GM12878 (cell line): Measurements from ENCODE around the gene PTPN20. TPM values are rescaled to one million over a fixed set of nuclear protein-coding genes. Genes with fewer than 3 reads are reported as not detected.

Experiments
- ATAC-seq: fragments of 200-7000 bp; cut with Tn5 transposase; 3 replicates; pipeline ENCODE4 v1.9.1; 2020; ENCODE audit warnings: mild to moderate bottlenecking, moderate library complexity
- BruUV-seq: library from RNA; stranded (reverse); fragments of 400-500 nt; replicated peaks from 2 replicates; lab custom pipeline; 2021; lab: Mats Ljungman, UMichigan
- CTCF ChIA-PET: fragments of 300-600 bp; sonication (Branson Sonifier 250); formaldehyde crosslinking; extraction: SDS; loops from one replicate; lab custom pipeline; 2021; ENCODE audit warnings: inconsistent platforms; lab: Yijun Ruan, JAX
- POLR2A ChIA-PET: fragments of 350-600 bp; formaldehyde crosslinking; extraction: SDS; loops from one replicate; lab custom pipeline; 2021; ENCODE audit warnings: inconsistent platforms; lab: Charles Lee
- RAD21 ChIA-PET: fragments of 300-600 bp; sonication (Branson Sonifier 250); formaldehyde crosslinking; loops from one replicate; lab custom pipeline; 2023; ENCODE audit warnings: antibody characterized with exemption; ENCODE audit not compliant: unreplicated experiment; lab: Charles Lee
- SMC1A ChIA-PET: fragments of 300-600 bp; sonication (Branson Sonifier 250); formaldehyde crosslinking; loops from one replicate; lab custom pipeline; 2023; ENCODE audit not compliant: unreplicated experiment, uncharacterized antibody; lab: Charles Lee
- DNase-seq: peaks from one replicate; pipeline ENCODE4 v3.0.0-alpha.2; 2011; ENCODE audit warnings: low read depth, low spot score
- FAIRE-seq: peaks from 3 replicates; lab custom pipeline; 2011; peaks lifted over from hg19 to GRCh38; lab: Jason Lieb, UNC
- H2AFZ ChIP-seq: 2 replicates; pipeline ENCODE4 v1.6.0; 2011; ENCODE audit warnings: low read depth, low read length, control low read depth; ENCODE audit not compliant: control insufficient read depth
- H3K27ac ChIP-seq: 2 replicates; pipeline ENCODE4 v1.5.1; 2011; ENCODE audit warnings: control low read depth; ENCODE audit not compliant: control insufficient read depth, insufficient read depth
- H3K27me3 ChIP-seq, 2 experiments: replicated peaks in 1 of 2; 2 replicates each; pipeline versions ENCODE4 v1.6.0 to v1.6.1; 2011; ENCODE audit warnings: low read length in 1 of 2; ENCODE audit not compliant: control insufficient read depth in 2 of 2, insufficient read depth in 2 of 2
- H3K36me3 ChIP-seq, 2 experiments: 2 replicates each; pipeline ENCODE4 v1.5.1; 2011; ENCODE audit warnings: low read length in 1 of 2; ENCODE audit not compliant: control insufficient read depth in 2 of 2, insufficient read depth in 2 of 2
- H3K4me1 ChIP-seq: 2 replicates; pipeline ENCODE4 v1.6.1; 2011; ENCODE audit warnings: mild to moderate bottlenecking, low read length, moderate library complexity, mixed read lengths; ENCODE audit not compliant: control insufficient read depth, insufficient read depth
- H3K4me2 ChIP-seq: 2 replicates; pipeline ENCODE4 v1.6.0; 2011; ENCODE audit warnings: control low read depth; ENCODE audit not compliant: control insufficient read depth, insufficient read depth
- H3K4me3 ChIP-seq: fragments of 200-600 bp; sonication (generic); 2 replicates; pipeline ENCODE4 v1.5.1; 2016
- H3K79me2 ChIP-seq: 2 replicates; pipeline ENCODE4 v1.6.0; 2011; ENCODE audit warnings: low read length; ENCODE audit not compliant: control insufficient read depth, insufficient read depth
- H3K9ac ChIP-seq: 2 replicates; pipeline ENCODE4 v1.8.0; 2011; ENCODE audit warnings: low read length, control low read depth, mixed read lengths; ENCODE audit not compliant: control insufficient read depth, insufficient read depth
- H3K9me3 ChIP-seq: replicated peaks from 3 replicates; pipeline ENCODE4 v1.5.1; 2011; ENCODE audit warnings: mild to moderate bottlenecking, low read length; ENCODE audit not compliant: control insufficient read depth, insufficient read depth
- H4K20me1 ChIP-seq: 2 replicates; pipeline ENCODE4 v1.6.0; 2011; ENCODE audit not compliant: control insufficient read depth, insufficient read depth
- CHD2 ChIP-seq: IDR thresholded peaks from 2 replicates; pipeline ENCODE4 v1.6.1; 2011; ENCODE audit warnings: low read depth, low read length, improper control_type of control experiment, borderline replicate concordance
- CUX1 ChIP-seq: IDR thresholded peaks from 2 replicates; pipeline ENCODE4 v1.6.1; 2012; ENCODE audit warnings: improper control_type of control experiment, low read depth, low read length; ENCODE audit not compliant: insufficient replicate concordance
- EGR1 ChIP-seq, 2 experiments: IDR thresholded peaks; 1 replicate in 1 of 2; 2 replicates in 1 of 2; pipeline ENCODE4 v1.6.1; 2011 to 2012; ENCODE audit warnings: low read depth in 2 of 2, low read length in 2 of 2, borderline replicate concordance in 1 of 2, mild to moderate bottlenecking in 1 of 2, moderate library complexity in 1 of 2
- ETV6 ChIP-seq, 2 experiments: fragments of 450-650 bp in 1 of 2; IDR thresholded peaks in 1 of 2; conservative IDR thresholded peaks in 1 of 2; 2 replicates each; pipeline ENCODE4 v1.6.1; 2014; ENCODE audit warnings: antibody characterized with exemption in 1 of 2, borderline replicate concordance in 1 of 2, low read depth in 1 of 2, mild to moderate bottlenecking in 1 of 2, moderate library complexity in 1 of 2
- HDAC6 ChIP-seq: fragments of 200-600 bp; sonication (generic); IDR thresholded peaks from one replicate; pipeline ENCODE4 v1.8.0; 2017; ENCODE audit warnings: antibody characterized with exemption; ENCODE audit not compliant: unreplicated experiment
- NFYA ChIP-seq: IDR thresholded peaks from 2 replicates; pipeline ENCODE4 v1.6.1; 2011; ENCODE audit warnings: low read depth, mild to moderate bottlenecking, low read length, improper control_type of control experiment, borderline replicate concordance
- NFYB ChIP-seq: IDR thresholded peaks from 2 replicates; pipeline ENCODE4 v1.6.1; 2011; ENCODE audit warnings: low read depth, mild to moderate bottlenecking, low read length, improper control_type of control experiment, moderate library complexity; ENCODE audit not compliant: insufficient read depth
- POU2F2 ChIP-seq: IDR thresholded peaks from 3 replicates; pipeline ENCODE4 v1.6.1; 2011; ENCODE audit warnings: low read depth, mild to moderate bottlenecking, low read length, borderline replicate concordance
- RAD21 ChIP-seq: IDR thresholded peaks from 2 replicates; pipeline ENCODE4 v1.6.1; 2011; ENCODE audit warnings: mild to moderate bottlenecking, low read depth, low read length, moderate library complexity; ENCODE audit not compliant: insufficient read depth
- SREBF1 ChIP-seq: IDR thresholded peaks from 2 replicates; pipeline ENCODE4 v1.6.1; 2012; ENCODE audit warnings: mild to moderate bottlenecking, low read length
- SRF ChIP-seq, 2 experiments: IDR thresholded peaks; 2 replicates each; pipeline ENCODE4 v1.6.1; 2011; ENCODE audit warnings: low read depth in 2 of 2, low read length in 2 of 2, mild to moderate bottlenecking in 1 of 2, moderate library complexity in 1 of 2
- TAF1 ChIP-seq: IDR thresholded peaks from 2 replicates; pipeline ENCODE4 v1.6.1; 2011; ENCODE audit warnings: mild to moderate bottlenecking, low read depth, low read length, borderline replicate concordance
- USF2 ChIP-seq: IDR thresholded peaks from 2 replicates; pipeline ENCODE4 v1.6.1; 2011; ENCODE audit warnings: low read depth, low read length, improper control_type of control experiment, borderline replicate concordance
- YBX1 ChIP-seq: fragments of 450-650 bp; IDR thresholded peaks from 2 replicates; pipeline ENCODE4 v1.6.1; 2016; ENCODE audit warnings: antibody characterized with exemption
- WGBS: methylation state at CpG from one replicate; pipeline ENCODE4 v1.1.6; 2016; ENCODE audit warnings: low lambda C conversion rate; ENCODE audit not compliant: insufficient replicate concordance, insufficient coverage; ENCODE audit errors: missing lambda C conversion rate; 5-methylcytosine and 5-hydroxymethylcytosine counted together
- in situ Hi-C: fragments of 300-500 bp; cut with MboI; formaldehyde crosslinking; loops from 9 replicates; pipeline ENCODE4 v1.14.3; 2018; ENCODE audit warnings: mixed read lengths
- intact Hi-C: fragments of 100-400 bp; cut with micrococcal nuclease; formaldehyde crosslinking; loops from one replicate; pipeline ENCODE4 v1.14.2; 2022; ENCODE audit not compliant: unreplicated experiment
- polyA plus RNA-seq, 11 experiments: library from polyadenylated mRNA; depleted of rRNA in 4 of 11; unstranded in 6 of 11; stranded (reverse) in 5 of 11; fragments of >200 nt; fragmentation: Nextera tagmentation in 4 of 11; fragmentation: Illumina TruSeq in 1 of 11; extraction: Ambion mirVana in 4 of 11; extraction: Trizol in 1 of 11; gene quantifications; 1 replicate in 1 of 11; 2 replicates in 10 of 11; pipeline versions ENCODE4 v1.2.1 to v1.2.3, GENCODE V29; 2011 to 2016; ENCODE audit warnings: inconsistent platforms in 2 of 11, missing spikeins in 2 of 11, low read depth in 1 of 11
- total RNA-seq, 4 experiments: library from RNA; depleted of rRNA in 3 of 4; stranded (reverse); fragments of >200 nt in 3 of 4; fragmentation: Illumina TruSeq in 1 of 4; extraction: Trizol in 1 of 4; gene quantifications; 2 replicates each; pipeline versions ENCODE4 v1.2.1 to v1.2.3, GENCODE V29; 2013 to 2021

PTPN20 gene
- total and polyA plus RNA-seq, 10 of the 15 experiments (the other 5 are each of a cell fraction or from before 2014, with no cell fraction given) = 0.04 to 3.4 (median 0.10) TPM; not detected in 4

DNA sequence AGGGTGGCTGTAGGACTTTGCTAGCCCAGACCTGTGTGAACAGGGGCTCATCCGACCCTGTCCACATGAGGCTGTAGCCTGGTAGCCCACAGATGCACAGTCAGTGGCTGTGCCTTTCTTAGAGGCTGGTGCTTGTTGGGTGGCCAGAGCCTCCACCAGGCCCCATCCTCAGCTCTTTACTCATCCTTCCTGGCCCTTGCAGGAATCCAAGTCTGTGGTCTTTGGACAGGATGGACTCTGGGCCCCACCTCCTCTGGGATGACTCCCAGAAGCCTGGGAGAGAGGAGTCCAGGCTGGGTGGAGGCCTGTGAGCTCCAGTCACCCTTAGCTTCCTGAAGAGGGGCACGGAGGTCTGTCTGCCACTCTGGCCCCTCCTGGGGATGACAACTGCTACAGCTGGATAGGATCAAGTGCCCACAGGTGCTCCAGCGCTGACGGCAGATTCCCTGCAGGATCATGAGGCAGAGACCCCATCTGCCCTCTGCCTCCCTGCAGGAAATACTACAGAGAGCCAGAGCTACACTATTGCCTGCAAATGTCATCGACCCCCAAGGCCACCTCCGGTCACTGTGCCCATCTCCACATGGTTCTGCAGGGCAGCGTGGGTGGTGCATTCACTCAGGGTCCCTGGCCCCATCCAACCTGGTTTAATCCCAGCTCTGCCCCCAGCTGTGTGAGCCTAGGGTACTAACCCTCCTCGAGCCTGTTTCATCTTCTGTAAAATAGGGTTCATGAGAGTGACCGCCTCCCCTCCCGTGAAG is 114.5 kb downstream of the PTPN20 start:
- Histone ChIP-seq H3K36me3 (no peaks in the 10 kb centered on the region), H3K27me3 (no peaks in the 10 kb centered on the region; a peak in 2 of 4 replicates), H3K9me3 (no peaks in the 10 kb centered on the region), H3K4me2 (no peak overlapping the region), H3K9ac (no peak overlapping the region), H3K4me1 (no peaks in the 10 kb centered on the region), H3K79me2 (no peaks in the 10 kb centered on the region), H3K27ac (no peak overlapping the region), H3K4me3 (no peak overlapping the region), H2AFZ (no peak overlapping the region), H4K20me1 (no peaks in the 10 kb centered on the region)
- in situ Hi-C loops (no loop called here), intact Hi-C loops (no loop called here)
- ChIA-PET CTCF (interaction anchor here (0.8 to 3.1 kb wide), 10 partner anchors 13 to 315 kb away, joined by 3 to 45 read pairs (median 6); no protein-coding TSS in a partner anchor), POLR2A (no interaction called here), SMC1A (interaction anchor here (0.8 to 3.3 kb wide), 4 partner anchors 22 to 315 kb away, joined by 3 to 20 read pairs (median 7); no protein-coding TSS in a partner anchor), RAD21 (interaction anchor here (0.9 to 2.3 kb wide), 3 partner anchors 31 to 287 kb away, joined by 3 to 24 read pairs (median 4); no protein-coding TSS in a partner anchor)
- 18% methylated on average over 10 of the region's 10 CpGs for WGBS
- BruUV-seq = no TSS peak
- no peak for FAIRE-seq
- ATAC-seq = no peak
- no peak for DNase-seq
- no peak for TF ChIP-seq POU2F2
- TF ChIP-seq HDAC6 = no peak
- no peak for TF ChIP-seq YBX1
- no peak for TF ChIP-seq NFYB
- TF ChIP-seq EGR1 (IDR thresholded peaks at IDR 0.05; ENCODE audit: borderline replicate concordance in 1 of 2, low read depth in 2 of 2, low read length in 2 of 2) = no peak
- no peak for TF ChIP-seq CUX1
- no peak for TF ChIP-seq CHD2
- TF ChIP-seq ETV6 (conservative IDR thresholded peaks at IDR 0.05 in 1 of 2, IDR thresholded peaks at IDR 0.05 in 1 of 2; ENCODE audit: borderline replicate concordance in 1 of 2, low read depth in 1 of 2) = no peak
- no peak for TF ChIP-seq TAF1
- no peak for TF ChIP-seq USF2
- TF ChIP-seq RAD21 = no peak
- TF ChIP-seq NFYA = no peak
- no peak for TF ChIP-seq SRF (IDR thresholded peaks at IDR 0.05; ENCODE audit: low read depth in 2 of 2, low read length in 2 of 2)
- TF ChIP-seq SREBF1 = no peak
